PC-3 (cell line): ENCODE measurements around the gene TNS3. TPM values are rescaled to one million over a fixed set of nuclear protein-coding genes. Genes with fewer than 3 reads are reported as not detected.

ENCODE experiments used
- ATAC-seq: fragments of 200-7000 bp; cut with Tn5 transposase; 2 replicates; pipeline ENCODE4 v1.9.1; 2020; ENCODE audit warnings: mild to moderate bottlenecking, moderate library complexity
- BruUV-seq: library from RNA; stranded (reverse); fragments of 400-500 nt; replicated peaks from 2 replicates; lab custom pipeline; 2021; lab: Mats Ljungman, UMichigan
- CTCF ChIA-PET: fragments of 300-600 bp; sonication (Branson Sonifier 250); formaldehyde crosslinking; loops from one replicate; lab custom pipeline; 2022; ENCODE audit warnings: antibody characterized with exemption; lab: Charles Lee
- POLR2A ChIA-PET: fragments of 300-600 bp; sonication (Branson Sonifier 250); formaldehyde crosslinking; loops from one replicate; lab custom pipeline; 2022; ENCODE audit warnings: antibody characterized with exemption; ENCODE audit not compliant: unreplicated experiment; lab: Charles Lee
- DNase-seq: peaks from one replicate; pipeline ENCODE4 v3.0.0-alpha.2; 2015
- H2AFZ ChIP-seq: fragments of 300-600 bp; sonication (generic); 2 replicates; pipeline ENCODE4 v1.6.0; 2016; ENCODE audit warnings: antibody characterized with exemption, low read length
- H3F3A ChIP-seq: fragments of 300-600 bp; sonication (generic); one replicate; pipeline ENCODE4 v1.6.0; 2017; ENCODE audit warnings: antibody characterized with exemption, low read length, control low read depth, mild to moderate bottlenecking; ENCODE audit not compliant: unreplicated experiment
- H3K27ac ChIP-seq: fragments of 300-600 bp; sonication (generic); 2 replicates; pipeline ENCODE4 v1.5.1; 2016; ENCODE audit warnings: mild to moderate bottlenecking, low read length
- H3K27me3 ChIP-seq: fragments of 300-600 bp; sonication (generic); 2 replicates; pipeline ENCODE4 v1.6.1; 2016; ENCODE audit warnings: low read length, mixed read lengths
- H3K36me3 ChIP-seq: fragments of 300-600 bp; sonication (generic); 2 replicates; pipeline ENCODE4 v1.6.1; 2016; ENCODE audit warnings: low read depth, mixed run types, low read length, mixed read lengths
- H3K4me1 ChIP-seq: fragments of 300-600 bp; sonication (generic); 2 replicates; pipeline ENCODE4 v1.5.1; 2016; ENCODE audit warnings: low read length; ENCODE audit not compliant: insufficient read depth
- H3K4me2 ChIP-seq: fragments of 300-600 bp; sonication (generic); 2 replicates; pipeline ENCODE4 v1.6.0; 2016; ENCODE audit warnings: low read length
- H3K4me3 ChIP-seq: fragments of 300-600 bp; sonication (generic); 2 replicates; pipeline ENCODE4 v1.5.1; 2016; ENCODE audit warnings: mild to moderate bottlenecking, low read length, mixed read lengths
- H3K79me2 ChIP-seq: fragments of 300-600 bp; sonication (generic); 2 replicates; pipeline ENCODE4 v1.6.1; 2017; ENCODE audit warnings: low read length, mixed read lengths
- H3K9ac ChIP-seq: fragments of 300-600 bp; sonication (generic); 2 replicates; pipeline ENCODE4 v1.6.0; 2016; ENCODE audit warnings: mild to moderate bottlenecking, low read length
- H3K9me2 ChIP-seq: fragments of 300-600 bp; sonication (generic); replicated peaks from 2 replicates; pipeline ENCODE4 v1.6.1; 2016; ENCODE audit warnings: mixed run types, low read length, mixed read lengths
- H3K9me3 ChIP-seq: fragments of 300-600 bp; sonication (generic); 2 replicates; pipeline ENCODE4 v1.6.1; 2016; ENCODE audit warnings: low read length, mixed read lengths
- H4K20me1 ChIP-seq: fragments of 300-600 bp; sonication (generic); 2 replicates; pipeline ENCODE4 v1.6.1; 2016; ENCODE audit warnings: low read length, mixed read lengths
- EZH2 ChIP-seq: fragments of 300-600 bp; sonication (generic); IDR thresholded peaks from one replicate; pipeline ENCODE4 v1.6.1; 2017; ENCODE audit warnings: antibody characterized with exemption, mild to moderate bottlenecking, low read length; ENCODE audit not compliant: unreplicated experiment
- EZH2phosphoT487 ChIP-seq: fragments of 300-600 bp; sonication (generic); IDR thresholded peaks from 2 replicates; pipeline ENCODE4 v1.6.1; 2018; ENCODE audit warnings: mild to moderate bottlenecking, antibody characterized with exemption, low read length, borderline replicate concordance
- intact Hi-C: fragments of 100-400 bp; cut with micrococcal nuclease; formaldehyde crosslinking; loops from 2 replicates; pipeline ENCODE4 v1.9.0; 2023
- total RNA-seq: library from RNA; depleted of rRNA; stranded (reverse); fragments of >200 nt; gene quantifications from 2 replicates; pipeline ENCODE4 v1.2.3, GENCODE V29; 2014
- TF ChIP-seq, protein P1 (sequence below): fragments of 300-600 bp; sonication (generic); conservative IDR thresholded peaks from 2 replicates; pipeline ENCODE4 v1.5.1; 2017; ENCODE audit warnings: antibody characterized with exemption, low read depth, mild to moderate bottlenecking, low read length

TNS3 gene
- total RNA-seq, 1 experiment from 2014 or later = 72.3 TPM

DNA sequence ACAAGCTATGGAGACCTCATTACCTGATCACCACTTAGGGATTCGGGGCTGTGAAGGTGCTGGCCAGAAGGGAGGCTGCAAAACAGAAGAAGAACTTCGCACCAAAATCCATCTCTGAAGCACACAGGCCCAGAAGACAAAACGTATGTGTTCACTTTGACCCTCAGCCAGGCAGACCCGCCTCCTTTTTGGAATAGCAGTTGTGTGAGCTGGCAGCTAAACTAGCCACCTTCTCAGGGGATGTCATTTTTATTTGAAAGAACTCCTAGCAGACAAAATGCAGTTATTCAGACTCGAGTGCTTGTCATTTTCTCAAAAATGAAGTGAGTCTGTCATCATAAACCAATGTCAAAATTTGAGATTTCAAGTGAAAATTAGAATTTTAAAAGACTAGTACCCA, 71.7 kb downstream of the TNS3 start:
- POLR2A ChIA-PET = no interaction called here
- peaks cover 16% of the 10 kb centered on the region for H3K36me3 ChIP-seq

DNA sequence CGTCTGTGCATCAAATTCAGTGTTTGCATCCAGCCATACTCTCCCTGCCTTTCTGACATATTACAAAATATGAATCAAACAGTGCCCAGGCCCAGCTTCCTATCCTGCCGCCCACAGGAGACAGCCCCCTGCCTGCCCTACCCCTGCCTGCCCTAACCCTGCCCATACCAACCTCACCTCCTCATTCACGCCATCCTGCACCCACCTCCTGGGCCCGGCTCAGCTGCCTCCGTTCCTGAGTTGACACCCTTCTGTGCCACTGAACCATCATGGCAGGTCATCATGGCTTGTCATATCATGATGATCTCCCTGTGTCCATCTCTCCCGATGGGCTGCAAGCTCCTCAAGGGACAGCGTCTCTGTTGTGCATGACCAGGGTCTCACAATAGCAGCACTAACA, 72.3 kb downstream of the TNS3 start:
- no peak overlapping the region for H2AFZ ChIP-seq
- H3K27me3 ChIP-seq = no peaks in the 10 kb centered on the region
- H3K9me2 ChIP-seq = no peaks in the 10 kb centered on the region
- no peak overlapping the region for H3K27ac ChIP-seq
- TF ChIP-seq EZH2phosphoT487 (no peak), EZH2 (no peak)
- TF ChIP-seq, protein P1, sequence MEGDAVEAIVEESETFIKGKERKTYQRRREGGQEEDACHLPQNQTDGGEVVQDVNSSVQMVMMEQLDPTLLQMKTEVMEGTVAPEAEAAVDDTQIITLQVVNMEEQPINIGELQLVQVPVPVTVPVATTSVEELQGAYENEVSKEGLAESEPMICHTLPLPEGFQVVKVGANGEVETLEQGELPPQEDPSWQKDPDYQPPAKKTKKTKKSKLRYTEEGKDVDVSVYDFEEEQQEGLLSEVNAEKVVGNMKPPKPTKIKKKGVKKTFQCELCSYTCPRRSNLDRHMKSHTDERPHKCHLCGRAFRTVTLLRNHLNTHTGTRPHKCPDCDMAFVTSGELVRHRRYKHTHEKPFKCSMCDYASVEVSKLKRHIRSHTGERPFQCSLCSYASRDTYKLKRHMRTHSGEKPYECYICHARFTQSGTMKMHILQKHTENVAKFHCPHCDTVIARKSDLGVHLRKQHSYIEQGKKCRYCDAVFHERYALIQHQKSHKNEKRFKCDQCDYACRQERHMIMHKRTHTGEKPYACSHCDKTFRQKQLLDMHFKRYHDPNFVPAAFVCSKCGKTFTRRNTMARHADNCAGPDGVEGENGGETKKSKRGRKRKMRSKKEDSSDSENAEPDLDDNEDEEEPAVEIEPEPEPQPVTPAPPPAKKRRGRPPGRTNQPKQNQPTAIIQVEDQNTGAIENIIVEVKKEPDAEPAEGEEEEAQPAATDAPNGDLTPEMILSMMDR = no peak
- ChIA-PET POLR2A (no interaction called here), CTCF (no interaction called here)
- intact Hi-C loops = no loop called here
- H3K4me2 ChIP-seq = no peak overlapping the region
- peaks cover 29% of the 10 kb centered on the region for H3K4me1 ChIP-seq
- no peak overlapping the region for H3K9ac ChIP-seq
- no peaks in the 10 kb centered on the region for H3F3A ChIP-seq
- H4K20me1 ChIP-seq = no peaks in the 10 kb centered on the region
- H3K9me3 ChIP-seq = no peaks in the 10 kb centered on the region
- peaks cover 69% of the 10 kb centered on the region for H3K79me2 ChIP-seq
- DNase-seq = no peak
- no peak for ATAC-seq
- H3K4me3 ChIP-seq = no peak overlapping the region
- no TSS peak for BruUV-seq
- peaks cover 18% of the 10 kb centered on the region for H3K36me3 ChIP-seq

More for the DNA sequence above, 71.7 kb downstream of the TNS3 start:
- Histone ChIP-seq H3K27me3 (no peaks in the 10 kb centered on the region), H3K4me3 (no peak overlapping the region), H3K9ac (no peak overlapping the region), H4K20me1 (no peaks in the 10 kb centered on the region; the same call in 1 of the 2 replicates), H3K27ac (no peak overlapping the region), H3K9me3 (no peaks in the 10 kb centered on the region), H3K9me2 (no peaks in the 10 kb centered on the region), H3K4me2 (no peak overlapping the region), H2AFZ (no peak overlapping the region), H3F3A (no peaks in the 10 kb centered on the region), H3K79me2 (peaks cover 69% of the 10 kb centered on the region), H3K4me1 (peaks cover 32% of the 10 kb centered on the region)
- DNase-seq (peak; percentile 33), ATAC-seq (no peak)
- CTCF ChIA-PET = no interaction called here
- BruUV-seq = no TSS peak
- TF ChIP-seq EZH2 = no peak
- TF ChIP-seq, protein P1 = no peak
- TF ChIP-seq EZH2phosphoT487 = no peak
- intact Hi-C loops = no loop called here

DNA sequence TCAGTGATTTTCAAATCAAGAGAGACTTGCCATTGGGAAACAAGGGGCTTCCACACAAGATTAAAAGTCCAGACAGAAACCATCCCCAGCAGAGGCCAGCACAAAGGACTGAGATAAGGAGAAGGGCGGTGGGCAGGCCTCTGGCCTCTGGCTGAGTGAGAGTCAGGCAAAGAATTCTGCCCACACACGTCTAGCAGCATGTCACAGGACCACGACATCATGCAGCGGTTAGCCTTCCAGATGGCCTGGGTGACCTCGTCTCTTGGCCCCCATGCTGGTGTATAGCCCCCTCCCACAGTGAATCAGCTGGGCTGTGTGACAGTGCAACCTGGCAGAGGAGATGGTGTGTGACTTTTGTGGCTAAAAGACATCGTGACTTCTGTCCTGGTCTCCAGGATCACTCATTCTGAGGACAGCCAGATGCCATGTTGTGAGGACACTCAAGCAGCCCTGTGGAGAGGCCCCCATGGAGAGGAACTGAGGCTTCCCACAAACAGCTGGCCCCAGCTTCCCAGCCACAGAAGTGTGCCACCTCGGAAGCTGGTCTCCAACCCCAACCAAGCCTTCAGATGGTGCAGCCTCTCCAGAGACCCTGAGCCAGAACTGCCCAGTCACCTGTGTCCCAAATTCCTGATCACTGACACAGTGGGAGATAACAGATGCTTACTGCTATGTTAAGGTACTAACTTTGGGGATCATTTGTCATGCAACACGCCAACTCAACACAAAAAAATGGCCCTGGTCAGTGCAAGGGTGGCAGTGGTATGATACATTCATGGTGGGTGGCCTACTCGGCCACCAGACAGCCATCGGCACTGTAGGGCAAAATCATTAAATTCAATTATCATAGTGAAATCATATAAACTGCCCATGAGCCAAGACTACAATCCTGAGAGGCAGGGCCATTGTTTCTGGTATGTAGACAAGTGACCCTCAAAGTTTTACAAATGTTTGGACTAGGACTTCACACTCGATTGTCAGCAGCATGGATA, 73.2 kb downstream of the TNS3 start:
- CTCF ChIA-PET = no interaction called here
- Histone ChIP-seq H3K79me2 (peaks cover 69% of the 10 kb centered on the region), H3K9ac (no peak overlapping the region), H4K20me1 (no peaks in the 10 kb centered on the region), H3K9me2 (no peaks in the 10 kb centered on the region), H3F3A (no peaks in the 10 kb centered on the region), H3K4me2 (no peak overlapping the region), H3K4me1 (peaks cover 20% of the 10 kb centered on the region), H3K27ac (no peak overlapping the region), H3K4me3 (no peak overlapping the region), H3K36me3 (peaks cover 18% of the 10 kb centered on the region), H2AFZ (no peak overlapping the region), H3K9me3 (no peaks in the 10 kb centered on the region), H3K27me3 (no peaks in the 10 kb centered on the region)
- TF ChIP-seq EZH2phosphoT487 (no peak), EZH2 (no peak)
- TF ChIP-seq, protein P1 = no peak
- no peak for ATAC-seq
- BruUV-seq = no TSS peak
- DNase-seq = peak; percentile 12
- intact Hi-C loops = no loop called here
- POLR2A ChIA-PET = no interaction called here
